Keratinocyte (primary cell): ENCODE measurements around the gene RBMXL3. TPM values are rescaled to one million over a fixed set of nuclear protein-coding genes. Genes with fewer than 3 reads are reported as not detected.
"Not testable (repeated sequence)": the region's sequence is repeated elsewhere in the genome, so short reads cannot be mapped to it uniquely, and the experiment has no call there.

Experiments
- DNase-seq: peaks from one replicate; pipeline ENCODE4 v3.0.0-alpha.2; 2011; ENCODE audit warnings: low read depth, missing footprints, low spot score
- FAIRE-seq: peaks from 2 replicates; lab custom pipeline; 2011; peaks lifted over from hg19 to GRCh38; lab: Jason Lieb, UNC
- H2AFZ ChIP-seq: 2 replicates; pipeline ENCODE4 v1.6.0; 2012; ENCODE audit warnings: low read length, control low read depth, inconsistent platforms; ENCODE audit not compliant: control insufficient read depth
- H3K27ac ChIP-seq: 2 replicates; pipeline ENCODE4 v1.5.1; 2011; ENCODE audit warnings: low read length; ENCODE audit not compliant: control insufficient read depth, insufficient read depth
- H3K27me3 ChIP-seq: 3 replicates; pipeline ENCODE4 v1.6.0; 2011; ENCODE audit warnings: low read length; ENCODE audit not compliant: control insufficient read depth, insufficient read depth; ENCODE audit errors: extremely low read depth
- H3K36me3 ChIP-seq, 2 experiments: 2 replicates in 1 of 2; 3 replicates in 1 of 2; pipeline ENCODE4 v1.5.1; 2011; ENCODE audit warnings: low read length in 2 of 2, mild to moderate bottlenecking in 1 of 2; ENCODE audit not compliant: control insufficient read depth in 2 of 2, insufficient read depth in 2 of 2; ENCODE audit errors: extremely low read depth in 1 of 2
- H3K4me1 ChIP-seq: 3 replicates; pipeline ENCODE4 v1.5.1; 2011; ENCODE audit warnings: low read length; ENCODE audit not compliant: control insufficient read depth, insufficient read depth; ENCODE audit errors: extremely low read depth
- H3K4me2 ChIP-seq: 3 replicates; pipeline ENCODE4 v1.6.0; 2011; ENCODE audit warnings: low read depth, low read length; ENCODE audit not compliant: control insufficient read depth, insufficient read depth; ENCODE audit errors: extremely low read depth
- H3K4me3 ChIP-seq, 3 experiments: fragments of 200-600 bp in 1 of 3; sonication (generic) in 1 of 3; 2 replicates in 2 of 3; 3 replicates in 1 of 3; pipeline ENCODE4 v1.5.1; 2011 to 2016; ENCODE audit warnings: low read length in 3 of 3, mild to moderate bottlenecking in 3 of 3, control low read depth in 2 of 3, inconsistent platforms in 1 of 3, low read depth in 1 of 3, mixed read lengths in 1 of 3, mixed run types in 1 of 3, moderate library complexity in 1 of 3; ENCODE audit not compliant: control insufficient read depth in 2 of 3, insufficient read depth in 2 of 3; ENCODE audit errors: extremely low read depth in 1 of 3
- H3K79me2 ChIP-seq: 2 replicates; pipeline ENCODE4 v1.6.0; 2012; ENCODE audit warnings: low read length; ENCODE audit not compliant: control insufficient read depth, insufficient read depth
- H3K9ac ChIP-seq: 3 replicates; pipeline ENCODE4 v1.6.0; 2011; ENCODE audit warnings: low read length; ENCODE audit not compliant: control insufficient read depth, insufficient read depth; ENCODE audit errors: extremely low read depth
- H3K9me1 ChIP-seq: 3 replicates; pipeline ENCODE4 v1.6.0; 2011; ENCODE audit warnings: low read length; ENCODE audit not compliant: control insufficient read depth, insufficient read depth; ENCODE audit errors: extremely low read depth
- H3K9me3 ChIP-seq: 2 replicates; pipeline ENCODE4 v1.5.1; 2012; ENCODE audit warnings: low read depth, low read length; ENCODE audit not compliant: control insufficient read depth
- H4K20me1 ChIP-seq: 3 replicates; pipeline ENCODE4 v1.6.0; 2011; ENCODE audit warnings: low read length; ENCODE audit not compliant: control insufficient read depth, insufficient read depth; ENCODE audit errors: extremely low read depth
- EZH2 ChIP-seq: IDR thresholded peaks from one replicate; pipeline ENCODE4 v1.6.1; 2012; ENCODE audit warnings: inconsistent platforms, mild to moderate bottlenecking, low read length, moderate library complexity
- dilution Hi-C: fragments of 300-500 bp; cut with MboI; formaldehyde crosslinking; loops from one replicate; pipeline ENCODE4 v1.7.0; 2020; ENCODE audit warnings: low sequenced_read_pairs; ENCODE audit not compliant: extremely low pct_ligation_motif_present
- polyA plus RNA-seq, 5 experiments: library from polyadenylated mRNA; depleted of rRNA in 3 of 5; stranded (reverse) in 3 of 5; stranded (forward) in 1 of 5; unstranded in 1 of 5; fragments of >200 nt; gene quantifications; 1 replicate in 1 of 5; 2 replicates in 3 of 5; 3 replicates in 1 of 5; pipeline versions ENCODE4 v1.2.1 to v1.2.3, GENCODE V29; 2011 to 2012; ENCODE audit warnings: missing spikeins in 2 of 5, low read depth in 1 of 5, low replicate concordance in 1 of 5
- TF ChIP-seq, protein P1 (sequence below), 3 experiments: IDR thresholded peaks in 1 of 3; conservative IDR thresholded peaks in 1 of 3; optimal IDR thresholded peaks in 1 of 3; 2 replicates in 2 of 3; 3 replicates in 1 of 3; pipeline versions ENCODE3 to v1.5.1; 2011; ENCODE audit warnings: low read length in 3 of 3, mild to moderate bottlenecking in 3 of 3, moderate library complexity in 2 of 3, control low read depth in 1 of 3, inconsistent platforms in 1 of 3; ENCODE audit not compliant: insufficient read depth in 2 of 3; ENCODE audit errors: extremely low read depth in 1 of 3

Gene RBMXL3
- polyA plus RNA-seq, 1 donor (not counting 4 experiments of a cell fraction or from before 2014, with no cell fraction given): not detected

DNA sequence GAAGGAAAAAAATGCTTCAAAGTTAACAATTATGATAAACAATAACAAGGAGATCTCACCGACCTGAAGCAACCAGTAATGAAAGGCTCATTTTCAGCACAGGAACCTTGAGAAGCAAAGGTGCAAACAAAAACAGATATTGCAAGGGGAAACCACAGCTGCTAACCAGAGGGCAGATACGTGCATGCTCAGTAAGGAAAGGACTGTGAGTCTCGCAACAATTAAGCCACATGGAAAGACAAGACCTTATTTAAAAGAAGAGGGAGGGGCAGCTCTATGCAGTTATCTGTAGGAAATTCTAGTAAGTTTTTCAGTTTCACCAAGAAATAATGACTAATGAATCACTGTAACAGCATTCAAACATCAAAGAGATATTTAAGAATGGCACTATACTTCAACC lies 25.4 kb downstream of the RBMXL3 start:
- H3K27ac ChIP-seq: no peak overlapping the region
- TF ChIP-seq, protein P1, sequence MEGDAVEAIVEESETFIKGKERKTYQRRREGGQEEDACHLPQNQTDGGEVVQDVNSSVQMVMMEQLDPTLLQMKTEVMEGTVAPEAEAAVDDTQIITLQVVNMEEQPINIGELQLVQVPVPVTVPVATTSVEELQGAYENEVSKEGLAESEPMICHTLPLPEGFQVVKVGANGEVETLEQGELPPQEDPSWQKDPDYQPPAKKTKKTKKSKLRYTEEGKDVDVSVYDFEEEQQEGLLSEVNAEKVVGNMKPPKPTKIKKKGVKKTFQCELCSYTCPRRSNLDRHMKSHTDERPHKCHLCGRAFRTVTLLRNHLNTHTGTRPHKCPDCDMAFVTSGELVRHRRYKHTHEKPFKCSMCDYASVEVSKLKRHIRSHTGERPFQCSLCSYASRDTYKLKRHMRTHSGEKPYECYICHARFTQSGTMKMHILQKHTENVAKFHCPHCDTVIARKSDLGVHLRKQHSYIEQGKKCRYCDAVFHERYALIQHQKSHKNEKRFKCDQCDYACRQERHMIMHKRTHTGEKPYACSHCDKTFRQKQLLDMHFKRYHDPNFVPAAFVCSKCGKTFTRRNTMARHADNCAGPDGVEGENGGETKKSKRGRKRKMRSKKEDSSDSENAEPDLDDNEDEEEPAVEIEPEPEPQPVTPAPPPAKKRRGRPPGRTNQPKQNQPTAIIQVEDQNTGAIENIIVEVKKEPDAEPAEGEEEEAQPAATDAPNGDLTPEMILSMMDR (optimal IDR thresholded peaks at IDR 0.05 in 1 of 3, IDR thresholded peaks at IDR 0.05 in 1 of 3, conservative IDR thresholded peaks at IDR 0.05 in 1 of 3; ENCODE audit: extremely low read depth in 1 of 3, insufficient read depth in 2 of 3, low read length in 3 of 3): no peak
- no peak for TF ChIP-seq EZH2
- no peak overlapping the region for H3K9ac ChIP-seq
- DNase-seq (no peak), FAIRE-seq (no peak)
- H3K27me3 ChIP-seq: peaks cover 8% of the 10 kb centered on the region
- no peaks in the 10 kb centered on the region for H3K9me3 ChIP-seq
- no peaks in the 10 kb centered on the region for H4K20me1 ChIP-seq
- H2AFZ ChIP-seq: no peak overlapping the region
- H3K36me3 ChIP-seq: no peaks in the 10 kb centered on the region
- no peak overlapping the region for H3K4me3 ChIP-seq
- H3K9me1 ChIP-seq: no peaks in the 10 kb centered on the region
- H3K4me1 ChIP-seq: no peaks in the 10 kb centered on the region
- H3K79me2 ChIP-seq: no peaks in the 10 kb centered on the region
- dilution Hi-C loops: no loop called here
- H3K4me2 ChIP-seq: no peak overlapping the region

DNA sequence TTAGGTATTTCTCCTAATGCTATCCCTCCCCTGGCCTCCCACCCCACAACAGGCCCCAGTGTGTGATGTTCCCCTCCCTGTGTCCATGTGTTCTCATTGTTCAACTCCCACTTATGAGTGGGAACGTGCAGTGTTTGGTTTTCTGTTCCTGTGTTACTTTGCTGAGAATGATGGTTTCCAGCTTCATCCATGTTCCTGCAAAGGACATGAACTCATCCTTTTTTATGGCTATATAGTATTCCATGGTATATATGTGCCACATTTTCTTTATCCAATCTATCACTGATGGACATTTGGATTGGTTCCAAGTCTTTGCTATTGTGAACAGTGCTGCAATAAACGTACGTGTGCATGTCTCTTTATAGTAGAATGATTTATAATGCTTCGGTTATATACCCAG lies 28.1 kb downstream of the RBMXL3 start:
- H3K9ac ChIP-seq, H4K20me1 ChIP-seq, FAIRE-seq, dilution Hi-C loops, H3K4me1 ChIP-seq, H3K9me1 ChIP-seq, H3K4me3 ChIP-seq, H2AFZ ChIP-seq, H3K27ac ChIP-seq, H3K36me3 ChIP-seq, DNase-seq, H3K9me3 ChIP-seq, H3K27me3 ChIP-seq, H3K79me2 ChIP-seq, H3K4me2 ChIP-seq: not testable (repeated sequence)

DNA sequence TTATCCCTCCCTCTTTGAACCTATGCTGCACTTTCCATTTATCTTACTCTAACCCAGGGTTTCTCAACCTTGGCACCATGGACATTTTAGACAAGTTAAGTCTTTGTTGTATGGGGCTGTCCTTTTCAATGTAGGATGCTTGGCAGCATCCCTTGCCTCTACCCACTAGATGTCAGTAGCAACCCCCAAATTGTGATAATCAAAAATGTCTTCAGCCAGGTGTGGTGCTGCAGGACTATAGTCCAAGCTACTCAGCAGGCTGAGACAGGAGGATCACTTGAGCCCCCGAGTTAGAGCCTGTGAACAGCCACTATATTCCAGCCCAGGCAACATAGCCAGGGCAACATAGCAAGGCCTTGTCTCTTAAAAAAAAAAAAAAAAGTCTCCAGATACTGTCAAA lies 37.7 kb downstream of the RBMXL3 start:
- DNase-seq: no peak
- Histone ChIP-seq H3K4me1 (no peaks in the 10 kb centered on the region), H3K27me3 (peaks cover 8% of the 10 kb centered on the region), H3K79me2 (no peaks in the 10 kb centered on the region), H3K4me3 (no peak overlapping the region), H2AFZ (no peak overlapping the region), H3K4me2 (no peak overlapping the region), H3K9ac (no peak overlapping the region), H3K9me1 (no peaks in the 10 kb centered on the region), H3K27ac (no peak overlapping the region), H4K20me1 (no peaks in the 10 kb centered on the region), H3K9me3 (no peaks in the 10 kb centered on the region), H3K36me3 (no peaks in the 10 kb centered on the region)
- TF ChIP-seq, protein P1 (optimal IDR thresholded peaks at IDR 0.05 in 1 of 3, IDR thresholded peaks at IDR 0.05 in 1 of 3, conservative IDR thresholded peaks at IDR 0.05 in 1 of 3; ENCODE audit: extremely low read depth in 1 of 3, insufficient read depth in 2 of 3, low read length in 3 of 3): peak; percentile 50 to 61 (median 61)
- TF ChIP-seq EZH2: no peak
- FAIRE-seq: no peak
- dilution Hi-C loops: no loop called here
